Measurements from ENCODE around the gene RREB1. TPM values are rescaled to one million over a fixed set of nuclear protein-coding genes. Genes with fewer than 3 reads are reported as not detected.

The RREB1 gene
- total RNA-seq, 1 experiment from 2014 or later = 38.4 TPM

DNA sequence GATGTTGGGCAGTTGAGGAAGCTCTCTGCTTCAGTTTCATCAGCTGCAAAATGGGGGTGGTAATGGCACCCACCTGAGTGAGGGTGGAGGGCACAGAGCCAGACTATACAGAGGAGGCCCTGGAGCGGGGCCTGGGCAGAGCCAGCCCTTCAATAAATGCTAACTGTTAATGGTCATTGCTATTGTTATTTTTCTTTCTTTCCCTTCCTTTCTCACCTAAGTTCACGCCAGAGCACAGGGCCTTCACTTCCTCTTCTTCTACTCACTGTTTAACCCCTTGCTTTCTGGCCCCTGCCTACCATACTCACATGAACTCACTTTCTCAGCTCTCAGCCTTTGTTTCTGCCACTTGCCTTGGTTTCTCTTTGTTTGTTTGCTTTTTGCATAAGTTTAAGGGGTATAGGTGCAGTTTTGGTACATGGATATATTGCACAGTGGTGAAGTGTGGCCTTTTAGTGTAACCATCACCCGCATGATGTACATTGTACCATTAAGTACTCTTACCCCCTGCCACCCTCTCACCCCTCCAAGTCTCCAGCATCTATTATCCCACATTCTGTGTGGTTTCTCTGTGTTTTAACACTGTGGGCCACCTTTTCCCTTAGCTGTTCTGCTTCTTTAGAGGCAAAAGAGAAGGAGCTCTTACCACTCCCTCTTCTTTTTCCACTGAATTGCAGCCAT lies 7.5 kb upstream of the RREB1 start:
- Mint-ChIP-seq H3K4me3 (ENCODE audit: low read depth, unreplicated experiment) (no peak overlapping the region), H3K4me1 (ENCODE audit: low read depth, unreplicated experiment) (peaks cover 22% of the 10 kb centered on the region), H3K27ac (ENCODE audit: unreplicated experiment) (peak overlapping the region; percentile 58), H3K36me3 (ENCODE audit: insufficient read depth, unreplicated experiment) (no peaks in the 10 kb centered on the region), H3K27me3 (ENCODE audit: unreplicated experiment) (no peaks in the 10 kb centered on the region), H3K9me3 (ENCODE audit: low read depth, unreplicated experiment) (no peaks in the 10 kb centered on the region)
- CTCF ChIA-PET = no interaction called here
- intact Hi-C loops (cut with micrococcal nuclease; ENCODE audit: unreplicated experiment) = no loop called here
- no peak for TF ChIP-seq CTCF (IDR thresholded peaks at IDR 0.05; ENCODE audit: unreplicated experiment)
- no peak for DNase-seq
- BruUV-seq (replicated peaks) = no TSS peak

DNA sequence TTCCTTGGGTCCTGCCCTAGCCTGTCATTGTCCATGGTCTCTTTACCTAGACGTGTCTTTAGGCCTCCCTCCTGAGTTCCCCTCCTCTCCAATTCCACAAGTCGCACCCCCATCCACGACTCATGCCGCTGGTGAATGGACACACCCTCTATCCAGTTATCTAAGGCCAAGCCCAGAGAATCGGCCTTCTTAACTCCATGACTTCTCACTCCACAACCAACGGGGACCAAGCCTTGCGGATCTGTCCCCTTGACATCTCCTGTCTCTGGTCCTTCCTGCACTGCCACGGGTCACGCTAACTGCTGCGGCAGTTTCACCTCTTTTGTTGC lies 7.0 kb upstream of the RREB1 start:
- Mint-ChIP-seq H3K9me3 (ENCODE audit: low read depth, unreplicated experiment) (no peaks in the 10 kb centered on the region), H3K27me3 (ENCODE audit: unreplicated experiment) (no peaks in the 10 kb centered on the region), H3K27ac (ENCODE audit: unreplicated experiment) (no peak overlapping the region), H3K36me3 (ENCODE audit: insufficient read depth, unreplicated experiment) (no peaks in the 10 kb centered on the region), H3K4me3 (ENCODE audit: low read depth, unreplicated experiment) (no peak overlapping the region), H3K4me1 (ENCODE audit: low read depth, unreplicated experiment) (peaks cover 22% of the 10 kb centered on the region)
- no peak for DNase-seq
- intact Hi-C loops (cut with micrococcal nuclease; ENCODE audit: unreplicated experiment) = no loop called here
- CTCF ChIA-PET = no interaction called here
- BruUV-seq (replicated peaks) = no TSS peak
- no peak for TF ChIP-seq CTCF (IDR thresholded peaks at IDR 0.05; ENCODE audit: unreplicated experiment)

DNA sequence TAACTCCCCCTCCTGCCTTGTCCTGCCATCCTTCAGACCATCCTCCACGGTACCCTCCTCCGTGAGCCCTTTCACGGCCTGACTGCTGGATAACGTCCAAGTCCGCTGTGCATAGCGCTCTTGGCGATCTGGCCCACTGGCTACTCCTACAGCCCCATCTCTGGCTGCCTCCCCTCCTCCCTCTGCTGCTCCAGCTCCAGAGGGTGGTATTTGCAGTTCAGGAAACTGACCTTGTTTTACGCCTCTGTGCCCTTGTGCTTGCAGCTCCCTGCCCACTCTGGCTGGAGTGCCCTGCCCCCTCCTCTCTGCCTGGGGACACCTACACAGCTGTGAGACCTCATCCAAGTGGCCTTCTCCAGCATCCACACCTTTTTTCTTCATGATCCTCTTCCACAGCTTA lies 6.5 kb upstream of the RREB1 start:
- no peak for DNase-seq
- no peaks in the 10 kb centered on the region for H3K36me3 Mint-ChIP-seq (ENCODE audit: insufficient read depth, unreplicated experiment)
- TF ChIP-seq CTCF (IDR thresholded peaks at IDR 0.05; ENCODE audit: unreplicated experiment) = no peak
- no peak overlapping the region for H3K27ac Mint-ChIP-seq (ENCODE audit: unreplicated experiment)
- H3K9me3 Mint-ChIP-seq (ENCODE audit: low read depth, unreplicated experiment) = no peaks in the 10 kb centered on the region
- H3K4me1 Mint-ChIP-seq (ENCODE audit: low read depth, unreplicated experiment) = peaks cover 22% of the 10 kb centered on the region
- intact Hi-C loops (cut with micrococcal nuclease; ENCODE audit: unreplicated experiment) = no loop called here
- no TSS peak for BruUV-seq (replicated peaks)
- H3K27me3 Mint-ChIP-seq (ENCODE audit: unreplicated experiment) = no peaks in the 10 kb centered on the region
- H3K4me3 Mint-ChIP-seq (ENCODE audit: low read depth, unreplicated experiment) = no peak overlapping the region
- CTCF ChIA-PET = no interaction called here

DNA sequence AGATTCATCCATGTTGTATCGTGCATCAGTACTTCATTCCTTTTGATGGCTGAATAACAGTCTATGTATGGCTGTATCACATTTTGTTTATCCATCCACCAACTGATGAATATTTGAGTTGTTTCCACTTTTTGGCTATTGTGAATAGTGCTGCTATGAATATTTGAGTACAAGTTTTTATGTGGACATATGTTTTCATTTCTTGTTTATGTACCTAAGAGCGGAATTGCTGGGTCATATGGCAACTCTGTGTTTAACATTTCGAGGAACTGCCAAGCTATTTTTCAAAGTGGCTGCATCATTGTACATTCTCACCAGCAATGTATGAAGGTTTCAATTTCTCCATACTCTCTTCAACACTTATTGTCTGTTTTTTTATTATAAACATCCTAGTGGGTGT lies 3.0 kb upstream of the RREB1 start:
- TF ChIP-seq CTCF (IDR thresholded peaks at IDR 0.05; ENCODE audit: unreplicated experiment) = no peak
- intact Hi-C loops (cut with micrococcal nuclease; ENCODE audit: unreplicated experiment) = no loop called here
- no TSS peak for BruUV-seq (replicated peaks)
- CTCF ChIA-PET = no interaction called here
- Mint-ChIP-seq H3K4me1 (ENCODE audit: low read depth, unreplicated experiment) (peaks cover 13% of the 10 kb centered on the region), H3K27ac (ENCODE audit: unreplicated experiment) (no peak overlapping the region), H3K9me3 (ENCODE audit: low read depth, unreplicated experiment) (no peaks in the 10 kb centered on the region), H3K27me3 (ENCODE audit: unreplicated experiment) (no peaks in the 10 kb centered on the region), H3K36me3 (ENCODE audit: insufficient read depth, unreplicated experiment) (peaks cover 29% of the 10 kb centered on the region), H3K4me3 (ENCODE audit: low read depth, unreplicated experiment) (no peak overlapping the region)
- no peak for DNase-seq

All from Calu3 (cell line).